Endodermal cell (in vitro differentiated cells): ENCODE results near the gene ROR2. TPM values are rescaled to one million over a fixed set of nuclear protein-coding genes. Genes with fewer than 3 reads are reported as not detected.

Experiments
- DNase-seq: peaks from one replicate; pipeline ENCODE4 v3.0.0-alpha.2; 2017
- H3K27ac ChIP-seq: 2 replicates; pipeline ENCODE4 v1.5.1; 2013; ENCODE audit warnings: mild to moderate bottlenecking, low read depth, low read length, moderate library complexity
- H3K27me3 ChIP-seq: 2 replicates; pipeline ENCODE4 v1.6.1; 2013; ENCODE audit warnings: mild to moderate bottlenecking, low read length, moderate library complexity; ENCODE audit not compliant: insufficient read depth, control insufficient read depth, poor library complexity, severe bottlenecking
- H3K36me3 ChIP-seq: 2 replicates; pipeline ENCODE4 v1.7.0; 2013; ENCODE audit warnings: mild to moderate bottlenecking, low read length, moderate library complexity; ENCODE audit not compliant: control insufficient read depth, insufficient read depth
- H3K4me1 ChIP-seq: one replicate; pipeline ENCODE4 v1.7.0; 2013; ENCODE audit warnings: low read length; ENCODE audit not compliant: control insufficient read depth, insufficient read depth
- H3K4me3 ChIP-seq: 2 replicates; pipeline ENCODE4 v1.5.1; 2013; ENCODE audit warnings: mild to moderate bottlenecking, low read length, moderate library complexity
- H3K9ac ChIP-seq: 2 replicates; pipeline ENCODE4 v1.6.1; 2013; ENCODE audit warnings: mild to moderate bottlenecking, low read length, moderate library complexity; ENCODE audit not compliant: poor library complexity, severe bottlenecking; ENCODE audit errors: extremely low read depth
- H3K9me3 ChIP-seq: 2 replicates; pipeline ENCODE4 v1.6.1; 2013; ENCODE audit warnings: mild to moderate bottlenecking, low read length, moderate library complexity; ENCODE audit not compliant: control insufficient read depth
- H3K27ac Mint-ChIP-seq: 2 replicates; pipeline ENCODE4 v1.8.0; 2020; ENCODE audit warnings: mixed read lengths
- H3K27me3 Mint-ChIP-seq: 2 replicates; pipeline ENCODE4 v1.8.0; 2021; ENCODE audit warnings: mild to moderate bottlenecking, mixed read lengths; ENCODE audit not compliant: insufficient read depth
- H3K36me3 Mint-ChIP-seq: 2 replicates; pipeline ENCODE4 v1.8.0; 2020; ENCODE audit warnings: low read depth, mixed read lengths
- H3K4me1 Mint-ChIP-seq: 2 replicates; pipeline ENCODE4 v1.8.0; 2020; ENCODE audit warnings: mixed read lengths
- H3K4me3 Mint-ChIP-seq: 2 replicates; pipeline ENCODE4 v1.8.0; 2020; ENCODE audit warnings: mild to moderate bottlenecking, moderate library complexity, mixed read lengths
- H3K9me3 Mint-ChIP-seq: 2 replicates; pipeline ENCODE4 v1.8.0; 2020; ENCODE audit warnings: mild to moderate bottlenecking, mixed read lengths
- CTCF ChIP-seq: fragments of 200-600 bp; sonication (generic); conservative IDR thresholded peaks from 2 replicates; pipeline ENCODE4 v1.5.0; 2021; ENCODE audit warnings: antibody characterized with exemption, mild to moderate bottlenecking
- WGBS, 2 experiments: methylation state at CpG; one replicate each; pipeline versions ENCODE4 v1.1.5 to v1.1.7; 2013; ENCODE audit warnings: missing lambda C conversion rate in 2 of 2, mixed read lengths in 1 of 2; ENCODE audit not compliant: insufficient coverage in 1 of 2, insufficient read length in 1 of 2; 5-methylcytosine and 5-hydroxymethylcytosine counted together
- total RNA-seq, 2 donors: library from RNA; stranded (reverse); fragmentation: NEBNext Ultra II Directional in 1 of 2; extraction: Animal tissue kit (Norgen Biotek cat#: 25700) in 1 of 2; gene quantifications; 2 replicates in 1 of 2; 3 replicates in 1 of 2; pipeline ENCODE4 v1.2.1, GENCODE V29; 2021

Gene ROR2
- total RNA-seq, 2 donors from 2014 or later = 104 to 160 TPM

- peaks cover 44% of the 10 kb centered on the region for H3K4me1 Mint-ChIP-seq
- no peaks in the 10 kb centered on the region for H3K9me3 Mint-ChIP-seq
- H3K27me3 Mint-ChIP-seq = no peaks in the 10 kb centered on the region
- peak overlapping the region; percentile 48 for H3K27ac Mint-ChIP-seq
- H3K36me3 Mint-ChIP-seq = peaks cover 40% of the 10 kb centered on the region
- Histone ChIP-seq H3K4me1 (peaks cover 19% of the 10 kb centered on the region), H3K27me3 (no peaks in the 10 kb centered on the region), H3K36me3 (peaks cover 73% of the 10 kb centered on the region), H3K27ac (no peak overlapping the region), H3K4me3 (no peak overlapping the region), H3K9me3 (no peaks in the 10 kb centered on the region), H3K9ac (no peak overlapping the region)
- no peak overlapping the region for H3K4me3 Mint-ChIP-seq
- WGBS, 2 experiments = 41 to 52% methylated on average over 4 of the region's 4 CpGs
- peak; percentile 4 for TF ChIP-seq CTCF
- no peak for DNase-seq
Observed at GRCh38 chr9:91775708-91776028, 174.4 kb downstream of the ROR2 start.

GRCh38 chr9:91775011-91775707 lies 174.9 kb downstream of the ROR2 start:
- peak; percentile 92 for DNase-seq
- Mint-ChIP-seq H3K4me3 (no peak overlapping the region), H3K4me1 (peaks cover 46% of the 10 kb centered on the region), H3K9me3 (no peaks in the 10 kb centered on the region), H3K27ac (peak overlapping the region; percentile 48), H3K27me3 (no peaks in the 10 kb centered on the region), H3K36me3 (peaks cover 36% of the 10 kb centered on the region)
- no peaks in the 10 kb centered on the region for H3K9me3 ChIP-seq
- WGBS, 2 experiments = 85 to 90% methylated on average over 7 to 9 of the region's 9 CpGs
- peak; percentile 91 for TF ChIP-seq CTCF
- H3K27ac ChIP-seq = no peak overlapping the region
- peaks cover 19% of the 10 kb centered on the region for H3K4me1 ChIP-seq
- no peak overlapping the region for H3K4me3 ChIP-seq
- H3K27me3 ChIP-seq = no peaks in the 10 kb centered on the region
- H3K36me3 ChIP-seq = peaks cover 77% of the 10 kb centered on the region
- no peak overlapping the region for H3K9ac ChIP-seq

GRCh38 chr9:91773156-91773555 lies 176.9 kb downstream of the ROR2 start:
- Mint-ChIP-seq H3K36me3 (peaks cover 37% of the 10 kb centered on the region), H3K27ac (peak overlapping the region; percentile 10), H3K4me1 (peaks cover 45% of the 10 kb centered on the region), H3K4me3 (no peak overlapping the region), H3K9me3 (no peaks in the 10 kb centered on the region), H3K27me3 (no peaks in the 10 kb centered on the region)
- no peaks in the 10 kb centered on the region for H3K27me3 ChIP-seq
- peaks cover 19% of the 10 kb centered on the region for H3K4me1 ChIP-seq
- H3K9ac ChIP-seq = no peak overlapping the region
- no peak overlapping the region for H3K4me3 ChIP-seq
- no peak for DNase-seq
- 74 to 88% methylated on average over 12 to 14 of the region's 14 CpGs for WGBS, 2 experiments
- H3K9me3 ChIP-seq = no peaks in the 10 kb centered on the region
- H3K36me3 ChIP-seq = peaks cover 86% of the 10 kb centered on the region
- no peak overlapping the region for H3K27ac ChIP-seq
- TF ChIP-seq CTCF = no peak
